Adrenal gland (tissue), 5 donors: Measurements from ENCODE around the gene STX18.

ENCODE experiments used
- POLR2A ChIP-seq, 2 donors: fragments of 450-650 bp; IDR thresholded peaks; one replicate each; pipeline ENCODE4 v1.6.1; 2017; ENCODE audit warnings: antibody characterized with exemption in 2 of 2, mild to moderate bottlenecking in 2 of 2, moderate library complexity in 1 of 2
- TF ChIP-seq, protein P1 (sequence below), 6 experiments: fragments of 450-650 bp in 4 of 6; fragments of 200-600 bp in 2 of 6; sonication (generic) in 1 of 6; IDR thresholded peaks; 1 replicate in 5 of 6; 2 replicates in 1 of 6; pipeline versions ENCODE4 v1.5.1 to v1.8.0; 2016 to 2021; ENCODE audit warnings: antibody characterized with exemption in 6 of 6, mild to moderate bottlenecking in 2 of 6, moderate library complexity in 1 of 6
- donor health status: DM: no; HTN: no; CAD: no.

- TF ChIP-seq POLR2A (IDR thresholded peaks at IDR 0.05) = no peak
- TF ChIP-seq, protein P1, sequence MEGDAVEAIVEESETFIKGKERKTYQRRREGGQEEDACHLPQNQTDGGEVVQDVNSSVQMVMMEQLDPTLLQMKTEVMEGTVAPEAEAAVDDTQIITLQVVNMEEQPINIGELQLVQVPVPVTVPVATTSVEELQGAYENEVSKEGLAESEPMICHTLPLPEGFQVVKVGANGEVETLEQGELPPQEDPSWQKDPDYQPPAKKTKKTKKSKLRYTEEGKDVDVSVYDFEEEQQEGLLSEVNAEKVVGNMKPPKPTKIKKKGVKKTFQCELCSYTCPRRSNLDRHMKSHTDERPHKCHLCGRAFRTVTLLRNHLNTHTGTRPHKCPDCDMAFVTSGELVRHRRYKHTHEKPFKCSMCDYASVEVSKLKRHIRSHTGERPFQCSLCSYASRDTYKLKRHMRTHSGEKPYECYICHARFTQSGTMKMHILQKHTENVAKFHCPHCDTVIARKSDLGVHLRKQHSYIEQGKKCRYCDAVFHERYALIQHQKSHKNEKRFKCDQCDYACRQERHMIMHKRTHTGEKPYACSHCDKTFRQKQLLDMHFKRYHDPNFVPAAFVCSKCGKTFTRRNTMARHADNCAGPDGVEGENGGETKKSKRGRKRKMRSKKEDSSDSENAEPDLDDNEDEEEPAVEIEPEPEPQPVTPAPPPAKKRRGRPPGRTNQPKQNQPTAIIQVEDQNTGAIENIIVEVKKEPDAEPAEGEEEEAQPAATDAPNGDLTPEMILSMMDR (IDR thresholded peaks at IDR 0.05) = no peak
Measured at GRCh38 chr4:4415107-4415805, 126.6 kb downstream of the STX18 start.
